ENCODE data around the gene ELAVL2.

Gene ELAVL2

GRCh38 chr9:23695572-23695971 is 130.5 kb downstream of the ELAVL2 start:
- no peak for TF ChIP-seq CTCF (IDR thresholded peaks at IDR 0.05; ENCODE audit: extremely low read depth, missing control alignments)
- no peak for DNase-seq (ENCODE audit: low spot score)

- DNase-seq (ENCODE audit: low spot score), result no peak
These were observed 132.7 kb downstream of the ELAVL2 start for GRCh38 chr9:23693374-23693773.

DNA sequence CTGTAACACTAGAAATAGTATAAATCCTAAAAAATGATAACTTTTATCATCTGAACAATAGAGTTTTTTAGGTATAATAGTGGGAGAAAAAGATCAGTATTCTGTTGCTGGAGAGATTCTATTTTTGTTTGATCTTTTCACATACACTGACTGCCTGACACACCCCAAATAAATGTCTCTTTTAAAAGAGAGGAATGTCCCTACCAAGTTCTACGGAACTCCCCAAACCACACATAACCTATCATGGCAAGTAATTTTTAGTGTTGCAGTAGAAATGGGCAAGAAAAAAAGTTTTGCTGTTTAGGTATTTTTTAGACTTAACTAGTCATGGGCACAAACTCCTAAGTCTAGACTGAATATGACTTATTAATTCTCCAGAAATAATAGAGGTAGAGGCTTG is 139.1 kb downstream of the ELAVL2 start:
- no peak for TF ChIP-seq CTCF (IDR thresholded peaks at IDR 0.05; ENCODE audit: extremely low read depth, missing control alignments)
- no peak for DNase-seq (ENCODE audit: low spot score)

More at GRCh38 chr9:23693374-23693773, 132.7 kb downstream of the ELAVL2 start:
- no peak for TF ChIP-seq CTCF (IDR thresholded peaks at IDR 0.05; ENCODE audit: extremely low read depth, missing control alignments)

GRCh38 chr9:23686257-23686656 is 139.8 kb downstream of the ELAVL2 start:
- DNase-seq (ENCODE audit: low spot score), result no peak
- TF ChIP-seq CTCF (IDR thresholded peaks at IDR 0.05; ENCODE audit: extremely low read depth, missing control alignments), result no peak

DNA sequence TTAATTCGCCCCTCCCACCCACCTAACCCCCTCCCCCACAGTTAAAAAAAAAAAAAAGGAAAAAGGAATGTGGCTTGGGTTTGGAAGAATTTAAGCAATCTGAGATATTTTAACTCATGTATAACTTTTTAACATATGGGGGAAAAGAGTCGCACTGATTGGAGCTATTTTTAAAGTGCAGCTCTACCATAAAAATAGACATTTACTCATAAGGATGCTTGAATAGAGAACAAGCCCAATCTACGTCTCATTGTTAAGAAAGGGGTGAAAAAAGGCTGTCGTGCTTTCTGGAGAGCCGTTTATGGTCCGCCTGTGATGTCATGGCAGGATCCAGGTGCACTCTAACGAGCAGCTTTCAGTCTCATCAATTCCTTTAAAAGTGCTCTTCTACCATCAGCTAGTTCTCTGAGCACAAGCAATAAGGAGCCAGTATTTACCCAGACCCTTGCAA is 142.4 kb downstream of the ELAVL2 start:
- DNase-seq (ENCODE audit: low spot score), result no peak
- TF ChIP-seq CTCF (IDR thresholded peaks at IDR 0.05; ENCODE audit: extremely low read depth, missing control alignments), result no peak

- no peak for DNase-seq (ENCODE audit: low spot score)
- TF ChIP-seq CTCF (IDR thresholded peaks at IDR 0.05; ENCODE audit: extremely low read depth, missing control alignments), result no peak
These were observed 143.1 kb downstream of the ELAVL2 start for GRCh38 chr9:23682891-23683431.

GRCh38 chr9:23682352-23682751 is 143.7 kb downstream of the ELAVL2 start:
- TF ChIP-seq CTCF (IDR thresholded peaks at IDR 0.05; ENCODE audit: extremely low read depth, missing control alignments), result no peak
- no peak for DNase-seq (ENCODE audit: low spot score)
